A549 treated with CpdA at 1 μM for 4 hours (cell line): ENCODE results near the gene ITGA1. TPM values are rescaled to one million over a fixed set of nuclear protein-coding genes. Genes with fewer than 3 reads are reported as not detected.

Experiments used
- total RNA-seq: library from RNA; stranded (reverse); fragments of 200-300 nt; extraction: Qiagen RNA extraction; gene quantifications from 5 replicates; pipeline ENCODE4 v1.2.3, GENCODE V29; 2022; ENCODE audit warnings: low read depth

The ITGA1 gene
- total RNA-seq: 0.79 to 2.0 TPM (median 1.3 TPM) in 5 replicates

DNA sequence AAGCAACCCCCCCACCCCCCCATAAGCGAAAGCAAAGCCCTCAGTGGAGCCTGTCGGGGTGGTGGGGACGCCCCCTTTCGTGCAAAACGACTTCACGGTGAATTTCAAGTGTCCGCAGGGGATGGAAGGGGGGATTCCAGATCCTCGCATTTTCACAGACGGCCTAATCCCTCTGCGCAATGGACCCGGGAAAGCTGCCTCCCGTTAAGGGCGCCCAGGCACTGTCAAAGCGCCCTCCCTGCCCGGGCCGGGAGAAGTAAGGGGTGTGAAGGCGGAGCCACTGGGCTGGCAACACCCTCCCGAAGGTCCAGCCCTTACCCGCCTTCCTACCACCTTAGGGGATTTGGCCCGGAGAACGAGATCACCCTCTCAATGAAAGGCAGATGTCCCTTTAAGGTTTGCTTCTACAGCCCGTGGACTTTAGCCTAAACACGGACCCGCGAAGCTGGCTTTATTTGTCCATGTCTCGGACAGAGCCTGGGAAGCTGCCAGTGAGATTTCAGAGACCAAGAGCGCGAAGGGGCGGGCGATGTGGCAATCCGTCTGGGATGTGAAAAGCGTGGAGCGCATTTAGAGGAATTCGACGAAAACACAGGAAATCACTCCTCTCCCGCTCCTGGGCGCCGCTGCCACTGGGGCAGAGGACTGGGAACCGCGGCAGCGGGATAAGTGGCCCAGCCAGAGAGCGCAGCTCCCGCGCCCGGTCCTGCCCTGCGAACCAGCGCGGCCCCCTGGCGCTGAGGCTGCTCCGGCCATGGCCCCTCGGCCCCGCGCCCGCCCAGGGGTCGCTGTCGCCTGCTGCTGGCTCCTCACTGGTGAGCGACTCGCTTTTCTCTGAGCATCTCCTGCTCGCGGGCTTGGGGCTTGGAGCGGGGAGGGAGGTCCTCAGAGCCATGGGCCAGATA is at the start of gene ITGA1, which contains the start of gene PELO:
TSS of gene ITGA1 (plus strand) at position 317 of the 905 bp plus-strand sequence. CDS start at position 755, 438 bp downstream.
TSS of gene PELO (plus strand) at position 317 of the 905 bp plus-strand sequence. CDS start 12,479 bp downstream, outside the sequence.

DNA sequence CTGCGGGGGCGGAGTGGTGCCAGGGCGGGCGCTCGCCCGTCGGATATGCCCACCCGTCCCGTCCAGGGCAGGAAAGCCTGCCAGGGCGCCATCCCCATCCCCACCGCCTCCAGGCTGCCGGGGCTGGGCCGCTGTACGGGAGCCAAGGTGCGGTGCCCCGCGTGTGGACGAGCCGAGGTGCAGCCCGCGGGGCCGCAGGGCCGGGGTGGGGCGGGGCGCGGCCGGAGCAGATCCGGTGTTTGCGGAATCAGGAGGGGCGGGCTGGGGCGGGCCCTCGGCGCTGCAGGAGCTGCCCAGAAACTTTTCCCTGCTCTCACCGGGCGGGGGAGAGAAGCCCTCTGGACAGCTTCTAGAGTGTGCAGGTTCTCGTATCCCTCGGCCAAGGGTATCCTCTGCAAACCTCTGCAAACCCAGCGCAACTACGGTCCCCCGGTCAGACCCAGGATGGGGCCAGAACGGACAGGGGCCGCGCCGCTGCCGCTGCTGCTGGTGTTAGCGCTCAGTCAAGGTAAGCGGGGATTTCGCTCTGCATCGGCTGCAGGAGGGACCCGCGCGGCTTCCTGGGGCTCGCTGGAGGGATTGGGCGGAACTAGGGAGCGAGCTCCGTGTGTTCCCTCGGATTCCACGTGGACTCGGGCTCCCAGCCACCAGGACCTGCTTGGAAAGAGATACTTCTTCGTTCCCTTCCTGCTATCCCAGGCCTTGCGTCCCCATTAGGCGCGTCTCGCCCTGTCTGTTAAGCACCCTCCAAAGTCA is 201.5 kb downstream of the ITGA1 start, which contains the start of gene ITGA2:
TSS of gene ITGA2 (plus strand) at position 328 of the 756 bp plus-strand sequence. CDS start at position 445, 117 bp downstream.

Other genes with a start within 250 kb of the ITGA1 start
- 16.5 to 23.4 TPM (median 20.4 TPM) in 5 replicates for gene PELO, start within 50 bp of the ITGA1 start, total RNA-seq
- gene ITGA2, start 201.4 kb downstream of the ITGA1 start, total RNA-seq: 22.6 to 36.8 TPM (median 31.8 TPM) in 5 replicates